Right atrium auricular region (tissue), 2 donors: Measurements from ENCODE around the gene PRKCE. TPM values are rescaled to one million over a fixed set of nuclear protein-coding genes. Genes with fewer than 3 reads are reported as not detected.

ENCODE experiments used
- DNase-seq: peaks from one replicate; pipeline ENCODE4 v3.0.0-alpha.2; 2019; ENCODE audit warnings: low spot score
- H3K27ac ChIP-seq, 2 donors: fragments of 200-600 bp; sonication (generic); 1 replicate in 1 of 2; 2 replicates in 1 of 2; pipeline ENCODE4 v1.5.1; 2016 to 2019
- H3K27me3 ChIP-seq, 2 donors: fragments of 200-600 bp; sonication (generic); one replicate each; pipeline versions ENCODE4 v1.5.1 to v1.6.0; 2017 to 2019
- H3K36me3 ChIP-seq: fragments of 200-600 bp; sonication (generic); one replicate; pipeline ENCODE4 v1.5.1; 2016
- H3K4me1 ChIP-seq, 2 donors: fragments of 200-600 bp; sonication (generic); one replicate each; pipeline versions ENCODE4 v1.5.1 to v1.6.0; 2017 to 2019
- H3K4me3 ChIP-seq, 2 donors: fragments of 200-600 bp; sonication (generic); 1 replicate in 1 of 2; 2 replicates in 1 of 2; pipeline ENCODE4 v1.5.1; 2017 to 2019; ENCODE audit warnings: mild to moderate bottlenecking in 1 of 2, moderate library complexity in 1 of 2
- H3K9me3 ChIP-seq, 2 donors: fragments of 200-600 bp; sonication (generic); one replicate each; pipeline ENCODE4 v1.5.1; 2019
- total RNA-seq, 2 donors: library from RNA; depleted of rRNA; stranded (reverse); fragments of >200 nt; gene quantifications; one replicate each; pipeline ENCODE4 v1.1.0, GENCODE V29; 2016
- TF ChIP-seq, protein P1 (sequence below), 2 donors: fragments of 200-600 bp; sonication (generic); IDR thresholded peaks; one replicate each; pipeline ENCODE4 v1.5.1; 2019; ENCODE audit warnings: antibody characterized with exemption in 2 of 2

Gene PRKCE
- total RNA-seq, 2 donors from 2014 or later = 7.2 to 11.8 TPM

DNA sequence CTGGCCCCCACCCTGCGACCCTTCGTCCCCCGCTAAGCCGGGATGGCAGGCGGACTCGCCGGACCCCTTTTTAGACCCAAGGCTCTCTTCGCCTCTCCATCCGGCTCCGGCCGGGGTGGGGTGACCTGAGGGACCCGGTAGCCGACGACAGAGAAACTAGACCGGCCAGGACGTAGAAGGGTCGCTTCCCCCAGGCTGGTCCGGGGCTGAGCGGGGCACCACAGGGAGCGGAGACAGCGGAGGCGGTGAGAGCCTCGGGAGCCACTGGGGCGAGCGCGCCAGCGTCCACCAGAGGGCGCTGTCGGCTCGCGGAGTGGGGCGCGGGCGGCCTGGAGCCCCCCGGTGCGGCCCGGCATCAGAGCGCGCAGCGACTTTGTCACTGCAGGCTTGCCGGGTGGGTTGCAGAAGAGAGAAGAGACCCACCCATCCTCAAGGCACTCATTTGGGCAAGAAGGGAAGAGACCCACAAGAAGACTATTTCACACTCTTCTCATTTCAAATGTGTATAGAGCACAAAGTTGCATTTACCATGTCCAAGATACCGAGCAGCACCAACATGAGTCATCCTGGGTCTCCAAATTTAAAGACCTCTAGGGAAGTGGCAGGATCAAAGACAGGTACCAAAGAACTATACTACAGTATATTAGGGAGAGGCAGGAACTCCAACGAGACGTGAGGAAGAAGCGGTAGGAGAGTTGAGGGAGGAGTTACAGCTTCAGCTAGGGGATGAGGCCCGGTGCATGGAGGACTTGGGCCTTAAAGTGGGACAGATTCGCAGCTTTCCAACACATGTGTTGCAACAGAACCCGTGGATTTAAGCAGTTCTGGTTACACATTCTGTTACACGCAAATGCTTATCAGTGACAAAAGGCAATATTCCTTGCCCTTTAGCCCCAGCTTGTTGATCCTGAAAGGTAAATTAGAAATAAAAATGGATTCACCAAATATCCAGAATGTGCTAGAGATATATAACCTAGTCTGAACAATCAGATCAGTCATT is 7.6 kb upstream of the PRKCE start:
- H3K27ac ChIP-seq = no peak overlapping the region
- TF ChIP-seq, protein P1, sequence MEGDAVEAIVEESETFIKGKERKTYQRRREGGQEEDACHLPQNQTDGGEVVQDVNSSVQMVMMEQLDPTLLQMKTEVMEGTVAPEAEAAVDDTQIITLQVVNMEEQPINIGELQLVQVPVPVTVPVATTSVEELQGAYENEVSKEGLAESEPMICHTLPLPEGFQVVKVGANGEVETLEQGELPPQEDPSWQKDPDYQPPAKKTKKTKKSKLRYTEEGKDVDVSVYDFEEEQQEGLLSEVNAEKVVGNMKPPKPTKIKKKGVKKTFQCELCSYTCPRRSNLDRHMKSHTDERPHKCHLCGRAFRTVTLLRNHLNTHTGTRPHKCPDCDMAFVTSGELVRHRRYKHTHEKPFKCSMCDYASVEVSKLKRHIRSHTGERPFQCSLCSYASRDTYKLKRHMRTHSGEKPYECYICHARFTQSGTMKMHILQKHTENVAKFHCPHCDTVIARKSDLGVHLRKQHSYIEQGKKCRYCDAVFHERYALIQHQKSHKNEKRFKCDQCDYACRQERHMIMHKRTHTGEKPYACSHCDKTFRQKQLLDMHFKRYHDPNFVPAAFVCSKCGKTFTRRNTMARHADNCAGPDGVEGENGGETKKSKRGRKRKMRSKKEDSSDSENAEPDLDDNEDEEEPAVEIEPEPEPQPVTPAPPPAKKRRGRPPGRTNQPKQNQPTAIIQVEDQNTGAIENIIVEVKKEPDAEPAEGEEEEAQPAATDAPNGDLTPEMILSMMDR (IDR thresholded peaks at IDR 0.05) = peak; percentile 98 to 100
- no peaks in the 10 kb centered on the region for H3K36me3 ChIP-seq
- H3K9me3 ChIP-seq = no peaks in the 10 kb centered on the region
- peaks cover 0 to 12% of the 10 kb centered on the region in 2 donors for H3K4me1 ChIP-seq
- DNase-seq = peak; percentile 63
- H3K4me3 ChIP-seq = peak overlapping the region; percentile 29 to 58
- H3K27me3 ChIP-seq = no peaks in the 10 kb centered on the region

DNA sequence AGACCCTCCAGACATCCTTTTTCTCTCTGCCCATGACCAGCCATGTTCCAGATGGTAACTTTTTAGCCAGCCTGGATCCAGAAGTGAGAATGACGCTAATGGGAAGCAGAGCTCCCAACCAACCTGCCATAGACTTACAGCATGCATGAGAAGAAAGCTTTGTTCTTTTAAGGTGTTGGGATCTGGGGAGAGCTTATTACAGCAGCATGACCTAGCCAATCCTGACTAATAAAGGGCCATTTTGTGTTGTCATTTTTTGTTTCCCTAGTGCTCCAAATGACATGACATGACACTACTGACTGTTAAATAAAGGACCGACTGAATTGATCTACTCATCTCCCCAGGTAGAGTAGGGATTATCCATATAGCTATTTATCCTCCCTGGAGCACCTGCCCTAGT is 5.2 kb upstream of the PRKCE start:
- no peak overlapping the region for H3K27ac ChIP-seq
- H3K4me3 ChIP-seq = no peak overlapping the region
- peaks cover 0 to 18% of the 10 kb centered on the region in 2 donors for H3K4me1 ChIP-seq
- H3K27me3 ChIP-seq = no peaks in the 10 kb centered on the region
- TF ChIP-seq, protein P1 (IDR thresholded peaks at IDR 0.05) = no peak
- no peaks in the 10 kb centered on the region for H3K9me3 ChIP-seq
- no peaks in the 10 kb centered on the region for H3K36me3 ChIP-seq
- DNase-seq = no peak

DNA sequence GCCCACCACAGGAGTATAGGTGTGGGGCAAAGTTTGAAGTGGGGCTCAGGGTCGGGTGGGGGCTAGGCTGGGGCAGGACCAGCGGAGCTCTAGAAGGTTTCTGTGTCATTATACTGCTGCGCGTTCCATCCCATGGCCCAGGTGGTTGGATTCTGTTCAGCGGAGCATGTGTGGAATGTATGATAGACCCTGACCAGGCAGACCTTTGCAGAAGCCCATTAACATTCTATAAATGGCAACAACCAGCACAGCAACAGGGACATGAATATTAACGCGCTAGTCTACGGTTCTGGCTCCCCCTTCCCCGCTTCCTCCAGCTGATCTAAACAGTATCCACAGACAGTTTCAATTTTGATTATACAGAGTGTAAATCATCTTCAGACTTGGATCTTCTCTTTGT is 4.1 kb upstream of the PRKCE start:
- H3K36me3 ChIP-seq = no peaks in the 10 kb centered on the region
- H3K4me3 ChIP-seq = no peak overlapping the region
- H3K27ac ChIP-seq = no peak overlapping the region
- H3K4me1 ChIP-seq = peaks cover 0 to 20% of the 10 kb centered on the region in 2 donors
- H3K27me3 ChIP-seq = no peaks in the 10 kb centered on the region
- no peak for DNase-seq
- no peaks in the 10 kb centered on the region for H3K9me3 ChIP-seq
- TF ChIP-seq, protein P1 (IDR thresholded peaks at IDR 0.05) = no peak

DNA sequence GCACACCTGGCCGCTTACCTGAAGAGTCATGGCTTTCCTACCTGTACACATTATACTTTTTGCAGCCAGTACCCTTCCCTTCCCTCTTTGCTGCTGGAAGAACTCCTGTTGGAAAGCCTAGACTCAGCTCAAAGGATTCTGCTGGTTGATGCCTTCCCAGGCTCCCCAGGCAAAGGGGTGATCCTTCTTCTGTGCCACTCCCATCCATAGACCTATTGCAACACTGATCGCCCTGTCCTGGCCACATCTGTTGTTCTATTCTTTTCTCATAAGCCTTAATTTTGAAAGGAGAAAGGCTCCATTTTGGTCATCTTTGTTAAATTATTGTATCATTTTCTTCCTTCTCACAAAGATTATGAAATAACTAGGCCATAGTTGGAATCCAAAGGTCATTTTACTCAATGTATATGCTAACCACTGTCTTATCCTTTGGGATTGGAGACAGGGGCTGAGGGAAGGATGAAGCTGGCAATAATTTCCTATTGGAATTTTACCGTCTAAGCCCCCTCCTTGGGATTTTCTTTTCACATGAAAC is 3.4 kb upstream of the PRKCE start:
- peaks cover 0 to 26% of the 10 kb centered on the region in 2 donors for H3K4me1 ChIP-seq
- no peak overlapping the region for H3K27ac ChIP-seq
- no peak for DNase-seq
- H3K4me3 ChIP-seq = no peak overlapping the region
- TF ChIP-seq, protein P1 (IDR thresholded peaks at IDR 0.05) = no peak
- H3K9me3 ChIP-seq = no peaks in the 10 kb centered on the region
- H3K27me3 ChIP-seq = no peaks in the 10 kb centered on the region
- no peaks in the 10 kb centered on the region for H3K36me3 ChIP-seq

DNA sequence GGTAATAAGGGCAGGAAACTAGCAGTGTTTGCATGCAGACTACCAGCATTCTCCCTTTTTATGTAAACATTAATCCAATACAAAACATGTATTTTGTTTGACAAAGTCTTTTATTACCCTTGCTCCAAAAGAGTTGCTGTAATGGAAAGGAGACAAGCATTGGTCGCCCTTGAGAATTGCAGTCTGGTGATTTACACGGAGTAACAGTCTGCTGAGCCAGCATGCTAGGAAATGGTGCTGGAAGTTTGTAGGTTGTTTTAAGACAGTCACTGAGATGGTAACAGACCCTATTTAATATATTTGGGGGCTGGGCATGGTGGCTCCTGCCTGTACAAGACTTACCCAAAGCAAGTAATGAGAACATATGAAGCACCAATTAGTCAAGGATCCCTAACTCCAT is 2.8 kb upstream of the PRKCE start:
- H3K4me3 ChIP-seq = no peak overlapping the region

More for the DNA sequence above, 2.8 kb upstream of the PRKCE start:
- Histone ChIP-seq H3K27me3 (no peaks in the 10 kb centered on the region), H3K4me1 (peaks cover 0 to 26% of the 10 kb centered on the region in 2 donors), H3K36me3 (no peaks in the 10 kb centered on the region), H3K9me3 (no peaks in the 10 kb centered on the region), H3K27ac (peak overlapping the region in 1 of 2 donors; percentile 99)
- TF ChIP-seq, protein P1 (IDR thresholded peaks at IDR 0.05) = no peak
- no peak for DNase-seq
